SJSA1 (cell line): ENCODE measurements around the gene AP3S2. TPM values are rescaled to one million over a fixed set of nuclear protein-coding genes. Genes with fewer than 3 reads are reported as not detected.

ENCODE experiments used
- DNase-seq, 2 experiments: peaks; one replicate each; pipeline ENCODE4 v3.0.0-alpha.2; 2015 to 2020; ENCODE audit warnings: low spot score in 2 of 2, low read depth in 1 of 2
- H3K27ac ChIP-seq: fragments of 250-450 bp; sonication (Bioruptor Pico); 2 replicates; pipeline ENCODE4 v1.5.1; 2020; ENCODE audit warnings: mild to moderate bottlenecking, moderate library complexity
- H3K27me3 ChIP-seq: fragments of 250-450 bp; sonication (Bioruptor Pico); replicated peaks from 2 replicates; pipeline ENCODE4 v1.5.1; 2020; ENCODE audit warnings: mild to moderate bottlenecking, moderate library complexity
- H3K36me3 ChIP-seq: fragments of 250-450 bp; sonication (Bioruptor Pico); 2 replicates; pipeline ENCODE4 v1.5.1; 2020; ENCODE audit warnings: mild to moderate bottlenecking
- H3K4me1 ChIP-seq: fragments of 250-450 bp; sonication (Bioruptor Pico); replicated peaks from 2 replicates; pipeline ENCODE4 v1.6.1; 2021; ENCODE audit warnings: mild to moderate bottlenecking
- H3K4me3 ChIP-seq: fragments of 250-450 bp; sonication (Bioruptor Pico); 2 replicates; pipeline ENCODE4 v1.5.1; 2020; ENCODE audit warnings: mild to moderate bottlenecking
- H3K9me3 ChIP-seq: fragments of 250-450 bp; sonication (Bioruptor Pico); replicated peaks from 2 replicates; pipeline ENCODE4 v1.5.1; 2020; ENCODE audit warnings: mild to moderate bottlenecking
- total RNA-seq: library from RNA; depleted of rRNA; stranded (reverse); fragments of >200 nt; shearing (Covaris generic); gene quantifications from 2 replicates; pipeline ENCODE4 v1.2.3, GENCODE V29; 2014

Gene AP3S2
- total RNA-seq, 1 experiment from 2014 or later = 59.2 TPM

DNA sequence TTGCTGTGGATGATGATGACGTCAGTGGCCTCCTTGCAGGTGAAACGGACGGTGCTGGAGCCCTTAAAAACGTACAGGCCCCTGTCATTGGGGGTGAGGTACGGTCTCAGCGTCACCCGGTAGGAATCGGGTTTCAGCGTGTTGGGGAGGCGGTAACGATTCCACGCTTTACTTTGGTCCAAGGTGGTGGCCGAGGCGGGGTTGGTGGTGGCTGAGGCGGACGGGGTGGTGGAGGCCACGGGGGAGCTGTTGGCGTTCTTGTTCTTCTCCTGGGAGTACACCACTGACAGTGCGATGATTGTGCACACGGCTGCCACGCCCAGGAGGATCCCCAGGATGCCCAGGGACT is 87.6 kb downstream of the AP3S2 start:
- no peak overlapping the region for H3K27ac ChIP-seq
- no peaks in the 10 kb centered on the region for H3K27me3 ChIP-seq
- H3K36me3 ChIP-seq = no peaks in the 10 kb centered on the region
- no peak overlapping the region for H3K4me3 ChIP-seq
- H3K9me3 ChIP-seq = no peaks in the 10 kb centered on the region
- peaks cover 10% of the 10 kb centered on the region for H3K4me1 ChIP-seq
- DNase-seq = peak in 1 of 2 experiments; percentile 39

DNA sequence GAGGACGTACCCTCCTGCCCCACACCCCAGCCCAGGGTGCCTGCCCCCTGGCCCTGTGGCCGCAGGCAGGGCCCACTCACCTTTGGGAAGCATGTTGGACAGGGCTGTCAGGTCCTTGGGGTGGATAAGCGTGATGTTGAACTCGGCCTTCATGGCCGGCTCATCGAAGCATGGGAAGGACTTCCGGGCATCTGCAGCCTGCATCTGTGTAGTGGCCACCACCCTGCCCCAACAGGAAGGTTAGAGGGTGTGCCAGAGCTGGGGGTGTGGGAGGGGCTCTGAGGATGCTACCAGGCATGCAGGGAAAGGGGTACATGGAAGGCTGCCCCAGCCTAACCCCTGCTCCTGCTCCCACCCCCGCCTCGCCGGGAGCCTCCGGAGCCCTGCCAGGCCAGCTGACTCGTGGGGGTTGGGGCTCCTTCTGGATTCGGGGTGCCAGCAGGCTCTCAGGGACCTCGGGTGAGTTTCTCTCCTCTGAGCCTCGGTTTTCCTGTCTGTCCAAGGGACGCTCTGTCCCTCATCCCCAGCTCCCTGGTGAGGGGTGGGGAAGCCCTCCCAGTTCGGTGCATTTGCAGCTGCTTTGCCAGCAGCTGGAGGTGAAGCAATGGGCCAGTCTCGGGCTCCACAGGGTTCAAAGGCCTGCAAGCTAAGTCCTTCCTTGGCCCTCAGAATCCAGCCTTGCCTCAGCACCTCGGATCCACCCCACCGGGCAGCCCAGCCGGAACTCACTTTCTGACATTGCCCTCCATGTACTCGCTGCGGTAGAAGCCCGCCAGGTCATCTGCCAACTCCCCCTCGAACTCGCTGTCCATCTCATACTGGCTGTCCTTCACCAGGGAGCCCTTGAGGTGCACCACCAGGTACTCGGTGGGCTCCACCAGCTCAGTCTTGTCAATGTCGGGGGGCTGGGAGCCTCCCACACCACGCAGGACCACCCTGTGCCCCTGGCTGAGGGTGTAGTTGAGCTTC is 88.3 kb downstream of the AP3S2 start:
- peak in 1 of 2 experiments; percentile 37 for DNase-seq
- Histone ChIP-seq H3K4me3 (no peak overlapping the region), H3K36me3 (no peaks in the 10 kb centered on the region), H3K27ac (no peak overlapping the region), H3K27me3 (no peaks in the 10 kb centered on the region), H3K4me1 (peaks cover 10% of the 10 kb centered on the region), H3K9me3 (no peaks in the 10 kb centered on the region)

DNA sequence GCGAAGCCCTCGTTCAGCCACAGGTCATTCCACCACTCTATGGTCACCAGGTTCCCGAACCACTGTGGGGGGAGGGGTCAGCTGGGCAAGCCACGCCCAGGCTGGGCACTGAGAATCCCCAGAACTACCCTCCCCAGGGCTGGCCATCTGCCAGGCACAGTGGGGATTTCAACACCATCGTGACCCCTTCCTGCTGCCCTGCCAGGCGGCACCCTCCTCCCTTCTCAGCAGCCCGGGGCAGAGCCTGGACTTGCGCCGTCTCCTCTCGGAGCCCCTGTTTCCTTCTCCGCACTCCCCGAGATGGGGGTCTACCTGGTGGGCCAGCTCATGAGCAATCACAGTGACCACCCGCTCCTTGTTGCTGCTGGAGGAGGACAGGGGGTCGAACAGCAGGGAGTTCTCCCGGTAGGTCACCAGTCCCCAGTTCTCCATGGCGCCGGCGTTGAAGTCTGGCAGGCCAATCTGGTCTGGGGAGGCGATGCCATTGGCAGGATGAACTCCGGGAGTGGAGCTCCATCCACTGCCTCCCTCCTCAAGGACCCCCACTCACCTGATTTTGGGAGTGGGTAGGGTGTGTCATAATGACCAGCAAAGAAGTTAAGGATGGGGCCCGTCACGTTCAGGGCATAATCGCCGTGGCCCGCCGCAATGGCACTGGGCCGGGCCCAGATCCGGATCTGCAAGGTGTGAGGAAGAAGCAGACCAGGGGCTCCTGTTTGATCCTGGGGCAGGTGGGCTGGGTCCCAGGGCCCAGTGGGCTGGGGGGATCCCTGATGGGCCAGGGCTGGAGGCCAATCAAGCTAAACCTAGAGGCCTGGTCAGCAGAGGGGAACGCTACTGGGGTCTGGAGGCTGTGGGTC is 89.6 kb downstream of the AP3S2 start:
- Histone ChIP-seq H3K4me1 (peaks cover 4% of the 10 kb centered on the region), H3K9me3 (no peaks in the 10 kb centered on the region), H3K36me3 (no peaks in the 10 kb centered on the region), H3K27me3 (no peaks in the 10 kb centered on the region), H3K27ac (no peak overlapping the region), H3K4me3 (no peak overlapping the region)
- DNase-seq = peak in 1 of 2 experiments; percentile 41

DNA sequence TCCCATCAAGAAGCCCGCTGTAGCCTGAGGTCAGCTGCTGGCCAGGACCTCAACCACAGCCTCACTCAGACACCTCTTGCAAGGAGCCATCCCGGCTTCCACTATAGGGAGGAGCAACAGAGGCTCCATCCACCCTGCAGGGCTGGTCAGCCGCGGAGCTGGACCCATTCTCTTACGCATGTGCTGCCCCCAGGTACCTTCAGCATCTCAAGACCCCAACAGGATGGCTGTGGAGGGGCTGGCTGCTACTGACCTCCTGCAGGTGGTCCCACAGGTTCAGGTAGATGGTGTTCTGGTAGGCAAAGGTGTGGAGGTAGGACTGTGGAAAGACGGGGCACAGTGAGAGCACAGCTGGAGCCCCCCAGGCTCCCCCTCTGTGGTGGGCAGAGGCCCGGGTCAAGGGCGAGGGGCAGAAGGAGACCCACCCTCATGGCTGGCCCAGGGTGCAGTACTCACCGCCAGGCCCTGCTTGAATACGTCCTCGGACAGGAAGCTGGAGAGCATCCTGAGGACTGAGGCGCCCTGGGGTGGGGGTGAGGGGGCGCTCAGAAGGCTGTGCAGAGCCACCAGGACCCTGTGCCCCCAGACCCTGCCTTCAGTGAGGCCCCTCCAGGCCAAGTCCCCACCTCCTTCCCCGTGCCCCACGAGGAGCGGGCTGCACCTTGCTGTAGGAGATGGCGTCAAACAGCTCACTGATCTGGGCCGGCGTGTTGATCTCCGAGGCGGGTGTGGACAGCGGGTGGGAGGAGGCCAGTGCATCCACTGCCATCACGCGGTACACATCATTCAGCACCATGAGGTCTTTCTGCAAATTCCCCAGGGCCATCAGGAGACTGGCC is 90.6 kb downstream of the AP3S2 start:
- Histone ChIP-seq H3K36me3 (no peaks in the 10 kb centered on the region), H3K4me1 (no peaks in the 10 kb centered on the region), H3K27me3 (no peaks in the 10 kb centered on the region), H3K9me3 (no peaks in the 10 kb centered on the region), H3K27ac (no peak overlapping the region), H3K4me3 (no peak overlapping the region)
- DNase-seq = no peak

DNA sequence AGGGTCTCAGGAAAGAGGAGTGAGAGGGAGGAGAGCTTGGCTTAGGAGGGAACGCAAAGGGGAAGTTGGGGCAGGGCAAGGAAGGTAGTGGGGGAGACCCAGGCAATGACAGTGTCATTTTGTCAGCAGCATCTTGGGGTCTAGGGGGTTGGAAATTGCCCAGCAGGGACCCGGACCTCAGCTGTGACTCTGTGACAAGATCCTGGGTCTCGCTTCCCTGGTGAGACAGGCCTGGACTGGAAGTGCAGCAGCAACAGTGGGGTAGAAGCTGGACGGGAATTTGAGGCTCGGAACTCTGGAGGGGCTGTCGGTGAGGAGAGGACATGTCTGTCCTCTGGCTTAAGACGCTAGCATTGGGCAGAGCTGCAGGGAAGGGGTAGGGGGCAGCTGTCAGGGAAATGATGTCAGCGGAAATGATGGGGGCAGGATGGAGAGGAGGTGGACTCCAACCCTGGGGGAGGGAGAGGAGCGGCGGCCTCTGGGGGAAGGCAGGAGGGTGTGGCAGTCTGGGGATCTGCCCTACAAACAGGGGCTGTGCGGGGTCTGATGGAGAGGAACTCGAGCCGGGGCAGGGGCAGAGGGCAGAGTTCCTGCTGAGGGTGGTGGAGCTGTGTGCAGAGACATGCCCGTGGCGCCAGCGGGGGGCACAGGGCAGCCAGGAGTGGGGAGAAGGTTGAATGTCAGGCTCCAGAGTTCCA is 91.4 kb downstream of the AP3S2 start:
- no peaks in the 10 kb centered on the region for H3K27me3 ChIP-seq
- no peaks in the 10 kb centered on the region for H3K4me1 ChIP-seq
- no peak overlapping the region for H3K4me3 ChIP-seq
- no peaks in the 10 kb centered on the region for H3K9me3 ChIP-seq
- DNase-seq = no peak
- H3K27ac ChIP-seq = no peak overlapping the region
- no peaks in the 10 kb centered on the region; the same call in 1 of the 2 replicates for H3K36me3 ChIP-seq

DNA sequence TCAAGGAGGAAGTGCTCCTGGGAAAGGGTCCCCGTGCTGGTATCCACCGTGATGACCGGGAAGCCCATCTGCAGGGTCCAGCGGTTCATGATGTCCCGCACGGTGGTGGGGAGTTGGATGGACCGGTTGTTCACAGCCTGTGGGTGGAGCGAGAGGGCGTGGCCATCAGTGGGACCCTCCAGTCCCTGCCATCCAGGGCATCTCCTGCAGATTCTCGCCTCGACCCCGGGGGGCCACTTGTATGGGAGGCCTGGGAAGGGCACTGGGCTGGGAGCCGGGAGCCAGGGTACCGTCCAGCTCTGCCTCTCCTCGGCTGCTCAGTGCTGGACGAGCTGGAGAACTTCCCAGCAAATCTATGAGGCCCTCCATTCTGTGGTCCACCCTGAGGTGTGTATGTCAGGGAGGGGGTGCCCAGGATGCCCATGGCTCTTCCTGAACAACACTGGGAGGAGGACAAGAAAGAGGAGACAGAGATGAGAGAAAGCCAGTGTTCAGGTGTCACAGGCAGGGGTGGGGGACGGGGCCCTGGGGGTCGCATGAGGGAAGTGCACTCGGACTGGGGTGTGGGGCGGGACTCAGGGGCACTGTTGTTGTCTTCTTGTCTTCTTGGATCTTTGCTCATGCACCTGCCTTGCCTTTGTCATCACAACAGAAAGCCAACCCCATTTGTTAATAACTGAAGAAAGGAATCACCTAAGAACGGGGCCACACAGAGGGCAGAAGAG is 92.2 kb downstream of the AP3S2 start:
- peaks cover 3% of the 10 kb centered on the region; the same call in 1 of the 2 replicates for H3K36me3 ChIP-seq
- no peaks in the 10 kb centered on the region for H3K9me3 ChIP-seq
- H3K27me3 ChIP-seq = no peaks in the 10 kb centered on the region

DNA sequence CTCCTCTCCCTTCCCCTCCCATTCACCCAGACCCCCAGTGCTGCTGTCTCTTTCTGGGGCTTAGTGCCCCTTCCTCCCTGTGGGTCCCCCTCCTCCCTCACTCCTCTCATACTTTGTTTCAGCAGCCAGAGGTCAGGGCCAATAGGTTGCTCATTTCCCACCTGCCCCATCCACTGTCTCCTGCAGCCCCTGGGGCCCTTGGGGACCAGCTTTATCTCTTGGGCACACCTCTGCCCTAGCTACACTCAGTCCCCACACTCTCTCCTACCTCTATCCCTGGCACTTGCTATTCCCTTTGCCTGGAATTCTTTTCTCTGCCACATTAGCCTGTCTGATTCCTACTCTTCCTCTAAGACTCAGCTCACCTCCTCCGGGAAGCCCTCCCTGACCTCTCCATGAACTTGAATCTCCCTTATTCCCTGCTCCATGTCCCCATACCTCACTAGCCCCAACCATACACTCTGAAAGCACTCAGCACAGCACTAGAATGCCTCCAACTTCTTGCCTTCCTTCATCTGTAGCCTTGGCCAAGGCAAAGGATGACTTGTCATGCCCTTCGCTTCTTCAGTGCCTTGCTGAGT is 93.8 kb downstream of the AP3S2 start:
- H3K36me3 ChIP-seq = peaks cover 3% of the 10 kb centered on the region; the same call in 1 of the 2 replicates
- H3K27ac ChIP-seq = no peak overlapping the region
- peaks cover 2% of the 10 kb centered on the region for H3K4me1 ChIP-seq
- no peaks in the 10 kb centered on the region for H3K27me3 ChIP-seq
- no peak for DNase-seq
- H3K4me3 ChIP-seq = no peak overlapping the region
- H3K9me3 ChIP-seq = no peaks in the 10 kb centered on the region

More for the DNA sequence above, 92.2 kb downstream of the AP3S2 start:
- Histone ChIP-seq H3K4me3 (no peak overlapping the region), H3K4me1 (no peaks in the 10 kb centered on the region), H3K27ac (no peak overlapping the region)
- DNase-seq = no peak

DNA sequence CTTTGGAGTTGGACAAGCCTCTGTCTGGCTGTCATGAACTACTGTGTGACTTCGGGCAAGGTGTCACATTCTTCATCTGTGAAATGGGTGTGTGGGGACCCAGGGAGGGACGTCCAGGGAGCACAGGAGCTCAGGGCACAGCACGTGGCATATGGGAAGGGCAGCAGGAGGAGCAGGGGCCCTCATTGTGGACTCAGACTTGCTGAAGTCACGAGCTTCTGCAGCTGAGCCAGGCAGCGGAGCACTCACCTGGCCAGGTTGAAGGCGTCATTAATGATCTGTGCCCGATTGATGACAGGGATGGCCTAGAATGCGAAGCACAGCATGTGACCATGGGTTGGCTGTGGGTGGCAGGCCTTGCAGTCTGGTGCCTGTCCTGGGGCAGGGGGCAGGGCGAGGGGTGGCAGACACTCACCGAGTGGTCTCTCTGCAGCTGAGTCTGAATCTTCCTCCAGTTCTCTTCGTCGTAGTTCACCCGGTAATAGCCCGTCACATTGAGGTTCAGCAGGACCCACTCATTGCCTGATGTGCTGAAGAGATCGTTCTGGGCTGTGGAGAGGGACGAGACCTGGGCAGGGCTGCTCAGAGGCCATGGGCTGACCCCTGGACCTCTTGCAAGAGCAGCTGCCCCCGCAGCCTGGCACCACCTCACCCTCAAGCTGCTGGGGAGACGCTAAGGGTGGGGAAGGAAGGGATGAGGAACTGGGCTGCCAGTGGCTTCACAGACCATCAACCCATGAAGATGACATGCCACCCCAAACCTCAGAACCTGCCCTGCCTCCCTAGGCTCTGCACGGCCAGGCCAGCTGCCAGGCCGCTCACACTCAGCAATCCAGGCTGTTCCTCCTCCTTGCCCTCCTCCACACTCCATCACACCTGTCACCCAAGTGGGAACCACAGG is 94.5 kb downstream of the AP3S2 start:
- Histone ChIP-seq H3K4me3 (no peak overlapping the region), H3K9me3 (no peaks in the 10 kb centered on the region), H3K27me3 (no peaks in the 10 kb centered on the region), H3K36me3 (peaks cover 3% of the 10 kb centered on the region; the same call in 1 of the 2 replicates), H3K27ac (no peak overlapping the region), H3K4me1 (peaks cover 7% of the 10 kb centered on the region)
- no peak for DNase-seq

DNA sequence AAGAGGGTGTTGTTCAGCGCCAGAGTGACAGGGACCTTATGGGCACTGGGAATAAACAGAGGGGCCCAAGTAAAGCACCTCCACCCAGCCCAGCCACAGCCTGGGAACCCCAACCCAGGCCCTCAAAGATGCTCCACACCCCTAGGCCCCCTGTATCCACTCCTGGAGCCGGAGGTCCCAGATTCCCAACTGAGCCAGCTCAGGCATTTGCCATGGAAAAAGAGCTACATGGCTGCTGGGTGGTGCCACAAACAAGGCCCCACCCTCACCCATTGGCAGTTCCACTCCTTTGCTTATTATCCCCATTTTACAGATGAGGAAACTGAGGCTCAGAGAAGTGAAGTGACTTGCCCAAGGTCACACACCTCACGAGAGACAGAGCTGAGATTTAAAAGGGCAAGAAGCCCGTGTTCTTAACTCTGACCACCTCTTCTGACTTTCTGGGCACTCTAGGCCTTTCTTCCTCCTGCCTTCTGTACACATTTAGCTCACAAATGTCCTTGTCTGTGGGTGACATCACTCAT is 96.1 kb downstream of the AP3S2 start:
- H3K4me1 ChIP-seq = peaks cover 7% of the 10 kb centered on the region
- no peaks in the 10 kb centered on the region for H3K9me3 ChIP-seq
- no peak for DNase-seq
- peaks cover 3% of the 10 kb centered on the region; the same call in 1 of the 2 replicates for H3K36me3 ChIP-seq
- H3K27me3 ChIP-seq = no peaks in the 10 kb centered on the region
- no peak overlapping the region for H3K27ac ChIP-seq
- no peak overlapping the region for H3K4me3 ChIP-seq

DNA sequence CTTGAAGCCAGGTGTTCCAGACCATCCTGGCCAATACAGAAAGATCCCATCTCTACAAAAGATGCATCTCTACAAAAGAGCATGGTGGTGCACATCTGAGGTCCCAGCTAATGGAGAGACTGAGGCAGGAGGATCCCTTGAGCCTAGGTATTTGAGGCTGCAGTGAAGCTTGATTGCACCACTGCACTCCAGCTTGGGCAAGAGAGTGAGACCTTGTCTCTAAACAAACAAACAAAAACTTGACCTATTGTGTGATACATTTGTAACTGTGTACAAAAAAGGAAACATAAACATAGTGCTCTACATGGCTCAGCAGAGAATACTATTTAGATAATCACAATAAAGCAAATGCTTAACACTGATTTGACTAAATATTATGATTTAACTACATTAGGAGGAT is 97.8 kb downstream of the AP3S2 start:
- H3K27ac ChIP-seq = no peak overlapping the region
- no peak for DNase-seq
- H3K36me3 ChIP-seq = peaks cover 3% of the 10 kb centered on the region; the same call in 1 of the 2 replicates
- H3K4me3 ChIP-seq = no peak overlapping the region
- no peaks in the 10 kb centered on the region for H3K9me3 ChIP-seq
- H3K4me1 ChIP-seq = peaks cover 7% of the 10 kb centered on the region
- no peaks in the 10 kb centered on the region for H3K27me3 ChIP-seq

DNA sequence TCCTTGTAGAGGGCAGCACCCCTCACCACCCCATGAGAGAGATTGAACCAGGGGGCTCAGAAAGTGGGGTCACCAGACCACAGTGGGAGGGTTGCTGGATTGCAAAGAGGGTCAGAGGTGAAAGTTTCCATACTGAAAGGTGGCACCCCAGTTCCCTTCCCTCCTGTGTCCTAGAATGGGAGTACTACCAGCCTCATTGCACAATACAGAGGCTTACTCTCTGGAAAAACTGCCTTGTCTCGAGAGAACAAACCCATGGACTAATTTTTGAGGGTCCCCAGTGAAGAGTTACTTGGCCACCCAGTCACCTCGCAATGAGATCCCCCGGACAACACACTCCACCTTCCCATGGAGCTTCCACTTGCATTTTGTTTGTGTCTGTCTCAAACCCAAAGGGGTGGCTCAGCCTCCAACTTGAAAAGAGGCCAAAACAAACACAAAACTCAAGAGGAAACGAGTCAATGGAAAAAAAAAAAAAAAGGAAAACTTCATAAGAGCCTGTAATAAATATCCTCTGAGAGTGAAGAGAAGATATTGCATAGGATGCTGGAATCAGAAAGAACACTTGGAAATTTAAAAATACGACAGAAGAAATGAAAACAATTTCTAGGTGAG is 99.1 kb downstream of the AP3S2 start:
- peaks cover 3% of the 10 kb centered on the region; the same call in 1 of the 2 replicates for H3K36me3 ChIP-seq
- no peak overlapping the region for H3K27ac ChIP-seq
- no peak overlapping the region for H3K4me3 ChIP-seq
- H3K27me3 ChIP-seq = no peaks in the 10 kb centered on the region
- H3K4me1 ChIP-seq = peaks cover 7% of the 10 kb centered on the region
- peak in 1 of 2 experiments; percentile 23 for DNase-seq
- no peaks in the 10 kb centered on the region for H3K9me3 ChIP-seq
